GM08714 (cell line): ENCODE results near the gene P4HTM.

ENCODE experiments used
- H3K4me3 ChIP-seq: fragments of 200-500 bp; sonication (Bioruptor generic); 2 replicates; pipeline ENCODE4 v1.5.1; 2014; ENCODE audit warnings: mild to moderate bottlenecking, low read length, inconsistent platforms
- ZNF274 ChIP-seq: IDR thresholded peaks from 2 replicates; pipeline ENCODE4 v1.6.1; 2012; ENCODE audit warnings: mild to moderate bottlenecking, low read depth, low read length

Gene P4HTM, protein sequence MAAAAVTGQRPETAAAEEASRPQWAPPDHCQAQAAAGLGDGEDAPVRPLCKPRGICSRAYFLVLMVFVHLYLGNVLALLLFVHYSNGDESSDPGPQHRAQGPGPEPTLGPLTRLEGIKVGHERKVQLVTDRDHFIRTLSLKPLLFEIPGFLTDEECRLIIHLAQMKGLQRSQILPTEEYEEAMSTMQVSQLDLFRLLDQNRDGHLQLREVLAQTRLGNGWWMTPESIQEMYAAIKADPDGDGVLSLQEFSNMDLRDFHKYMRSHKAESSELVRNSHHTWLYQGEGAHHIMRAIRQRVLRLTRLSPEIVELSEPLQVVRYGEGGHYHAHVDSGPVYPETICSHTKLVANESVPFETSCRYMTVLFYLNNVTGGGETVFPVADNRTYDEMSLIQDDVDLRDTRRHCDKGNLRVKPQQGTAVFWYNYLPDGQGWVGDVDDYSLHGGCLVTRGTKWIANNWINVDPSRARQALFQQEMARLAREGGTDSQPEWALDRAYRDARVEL

DNA sequence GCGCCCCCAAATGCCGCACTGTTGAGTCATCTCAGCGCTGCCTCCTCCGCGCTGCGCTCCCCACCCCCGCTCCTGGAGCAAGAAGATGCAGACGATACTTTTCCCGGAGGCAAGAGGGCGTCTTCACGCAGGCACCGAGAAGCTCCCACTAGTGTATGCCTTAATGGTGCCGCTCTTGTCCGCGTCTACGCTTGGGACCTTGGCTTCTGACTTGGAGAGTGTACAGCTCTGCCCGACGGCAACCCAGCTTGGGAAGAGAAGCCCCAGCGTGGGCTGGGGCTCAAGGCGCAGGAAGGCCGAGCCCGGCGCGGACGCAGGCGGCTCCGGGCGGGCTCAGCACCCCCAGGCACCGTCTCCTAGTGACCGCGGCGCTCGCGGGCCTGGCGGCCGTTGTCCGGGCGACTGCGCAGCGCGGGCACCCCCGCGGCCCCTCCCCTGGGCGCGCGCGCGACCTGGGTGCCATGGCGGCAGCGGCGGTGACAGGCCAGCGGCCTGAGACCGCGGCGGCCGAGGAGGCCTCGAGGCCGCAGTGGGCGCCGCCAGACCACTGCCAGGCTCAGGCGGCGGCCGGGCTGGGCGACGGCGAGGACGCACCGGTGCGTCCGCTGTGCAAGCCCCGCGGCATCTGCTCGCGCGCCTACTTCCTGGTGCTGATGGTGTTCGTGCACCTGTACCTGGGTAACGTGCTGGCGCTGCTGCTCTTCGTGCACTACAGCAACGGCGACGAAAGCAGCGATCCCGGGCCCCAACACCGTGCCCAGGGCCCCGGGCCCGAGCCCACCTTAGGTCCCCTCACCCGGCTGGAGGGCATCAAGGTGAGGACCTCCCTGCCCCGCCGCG, at the start of gene P4HTM:
P4HTM (plus strand) TSS at position 446 of the 840 bp plus-strand sequence; CDS start at position 462, 16 bp downstream.
- H3K4me3 ChIP-seq, result peak within 1 kb of the TSS; percentile 71
- TF ChIP-seq ZNF274, result no peak

DNA sequence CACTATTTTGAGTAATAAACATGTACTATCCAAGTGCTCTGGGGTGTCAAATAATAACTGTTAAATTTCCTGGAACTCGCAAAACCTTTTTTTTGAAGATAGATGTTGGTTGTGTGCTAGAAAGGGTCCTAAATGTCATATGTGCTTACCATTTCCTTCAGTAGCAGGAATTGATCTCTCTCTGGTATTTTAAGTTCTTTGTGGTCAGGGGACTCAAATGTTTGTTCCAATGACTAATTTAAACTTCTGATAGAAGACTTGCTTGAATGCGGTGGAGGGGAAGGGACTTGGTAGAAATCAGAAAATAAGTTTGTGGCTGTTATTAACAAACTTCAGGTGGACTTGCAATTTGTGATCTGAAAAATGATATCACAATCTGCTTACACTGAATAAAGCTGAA, 44.6 kb upstream of the P4HTM start:
- no peak overlapping the region for H3K4me3 ChIP-seq
- no peak for TF ChIP-seq ZNF274

DNA sequence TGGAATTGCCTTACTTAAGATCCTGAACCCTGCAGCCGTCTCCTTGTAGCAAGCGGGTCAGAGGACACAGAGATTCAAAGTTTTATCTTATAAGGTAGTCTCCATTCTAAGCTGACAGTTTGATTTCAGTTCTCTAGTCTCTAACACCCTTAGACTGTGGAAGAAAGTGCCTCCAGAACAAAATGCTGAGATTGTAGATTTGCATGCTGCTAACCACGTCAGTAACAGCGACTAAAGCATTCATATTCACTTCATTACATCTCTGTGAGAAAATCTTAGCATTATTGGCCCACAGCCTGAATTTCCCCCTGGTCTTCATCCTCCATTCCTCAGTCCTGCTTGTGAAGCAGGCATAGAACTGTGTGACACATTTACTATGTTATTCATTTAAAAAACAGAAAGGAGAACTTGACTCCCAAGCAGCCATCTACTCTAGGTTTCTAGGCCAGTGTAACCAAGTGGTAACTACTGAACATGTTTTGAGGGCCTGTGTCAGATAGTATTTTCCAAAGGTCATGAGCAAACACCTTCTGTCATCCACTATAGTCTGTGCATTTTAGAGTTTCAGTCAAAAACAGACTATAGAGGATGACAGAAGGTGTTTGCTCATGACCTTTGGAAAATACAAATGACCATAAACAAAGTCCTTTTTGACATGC, 44.0 kb upstream of the P4HTM start:
- no peak for TF ChIP-seq ZNF274
- H3K4me3 ChIP-seq, result no peak overlapping the region

DNA sequence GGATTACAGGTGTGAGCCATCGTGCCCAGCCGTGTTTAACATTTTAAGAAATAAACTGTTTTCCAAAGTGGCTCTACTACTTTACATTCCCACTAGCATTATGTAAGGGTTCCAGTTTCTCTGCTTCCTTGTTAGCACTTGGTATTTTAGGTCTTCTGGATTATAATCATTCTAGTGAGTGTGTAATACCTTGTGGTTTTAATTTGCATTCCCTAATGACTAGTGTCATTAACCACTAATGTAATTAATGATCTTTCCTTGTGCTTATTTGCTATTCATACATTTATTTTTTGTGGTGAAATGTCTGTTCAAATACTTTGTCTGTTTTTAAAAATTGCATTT, 40.7 kb upstream of the P4HTM start:
- H3K4me3 ChIP-seq, result no peak overlapping the region
- no peak for TF ChIP-seq ZNF274

DNA sequence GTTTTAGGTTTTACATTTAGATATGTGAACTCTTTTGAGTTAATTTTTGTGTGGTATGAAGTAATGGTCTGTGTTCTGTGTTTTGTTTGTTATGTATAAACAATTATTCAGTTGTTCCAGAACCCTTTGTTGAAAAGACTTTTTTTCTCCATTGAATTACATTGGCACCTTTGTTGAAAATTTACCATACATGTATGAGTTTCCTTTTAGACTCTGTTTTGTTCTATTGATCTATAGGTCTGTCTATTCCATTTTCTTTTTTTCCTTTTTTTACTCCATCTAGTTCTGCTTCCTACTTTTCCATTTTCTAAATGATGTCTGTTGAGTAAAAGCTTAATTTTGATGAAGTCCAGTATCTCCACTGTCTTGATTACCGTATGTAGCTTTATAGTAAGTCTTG, 40.0 kb upstream of the P4HTM start:
- TF ChIP-seq ZNF274, result no peak
- H3K4me3 ChIP-seq, result no peak overlapping the region

DNA sequence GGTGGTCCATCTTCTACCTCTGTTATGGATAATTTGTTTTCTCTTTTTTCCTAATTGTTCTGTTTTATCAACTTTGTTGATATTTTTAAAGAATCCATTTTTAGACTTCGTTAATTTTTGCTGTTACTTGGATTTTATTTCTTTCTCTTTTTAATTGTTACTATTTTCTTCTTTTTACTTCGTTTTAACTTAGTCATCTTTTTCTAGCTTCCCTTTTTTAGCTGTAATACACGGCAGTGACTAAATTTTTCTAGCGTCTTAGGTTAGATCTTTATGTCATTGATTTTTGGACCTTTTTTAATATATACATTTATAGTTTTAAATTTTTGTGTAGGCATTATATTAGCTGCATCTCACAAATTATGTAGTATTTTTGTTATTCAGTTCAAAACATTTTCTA, 38.3 kb upstream of the P4HTM start:
- no peak for TF ChIP-seq ZNF274
- no peak overlapping the region for H3K4me3 ChIP-seq

DNA sequence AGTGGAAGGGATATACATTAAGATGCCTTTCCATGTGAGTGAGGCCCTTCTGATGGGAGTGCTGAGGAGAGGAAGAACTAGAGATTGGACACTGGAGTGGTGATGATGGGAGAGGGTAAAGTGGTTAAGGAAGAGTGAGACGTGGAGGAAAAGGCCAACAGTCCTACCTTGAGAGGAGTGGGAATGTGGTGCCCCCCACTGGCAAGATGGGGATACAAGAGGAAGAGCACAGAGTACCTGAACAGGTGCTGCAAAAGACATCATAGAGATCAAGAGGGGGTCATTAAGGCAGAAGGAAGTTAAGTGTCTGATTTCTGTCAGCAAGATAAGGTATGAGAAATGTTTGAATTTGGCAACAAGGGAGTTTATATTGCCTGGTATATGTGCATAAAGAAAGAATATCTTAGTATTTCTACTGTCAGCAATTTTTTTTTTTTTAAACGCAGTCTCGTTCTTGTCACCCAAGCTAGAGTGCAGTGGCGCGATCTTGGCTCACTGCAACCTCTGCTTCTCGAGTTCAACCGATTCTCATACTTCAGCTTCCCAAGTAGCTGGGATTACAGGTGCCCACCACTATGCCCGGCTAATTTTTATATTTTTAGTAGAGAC, 37.4 kb upstream of the P4HTM start:
- H3K4me3 ChIP-seq, result no peak overlapping the region
- no peak for TF ChIP-seq ZNF274

DNA sequence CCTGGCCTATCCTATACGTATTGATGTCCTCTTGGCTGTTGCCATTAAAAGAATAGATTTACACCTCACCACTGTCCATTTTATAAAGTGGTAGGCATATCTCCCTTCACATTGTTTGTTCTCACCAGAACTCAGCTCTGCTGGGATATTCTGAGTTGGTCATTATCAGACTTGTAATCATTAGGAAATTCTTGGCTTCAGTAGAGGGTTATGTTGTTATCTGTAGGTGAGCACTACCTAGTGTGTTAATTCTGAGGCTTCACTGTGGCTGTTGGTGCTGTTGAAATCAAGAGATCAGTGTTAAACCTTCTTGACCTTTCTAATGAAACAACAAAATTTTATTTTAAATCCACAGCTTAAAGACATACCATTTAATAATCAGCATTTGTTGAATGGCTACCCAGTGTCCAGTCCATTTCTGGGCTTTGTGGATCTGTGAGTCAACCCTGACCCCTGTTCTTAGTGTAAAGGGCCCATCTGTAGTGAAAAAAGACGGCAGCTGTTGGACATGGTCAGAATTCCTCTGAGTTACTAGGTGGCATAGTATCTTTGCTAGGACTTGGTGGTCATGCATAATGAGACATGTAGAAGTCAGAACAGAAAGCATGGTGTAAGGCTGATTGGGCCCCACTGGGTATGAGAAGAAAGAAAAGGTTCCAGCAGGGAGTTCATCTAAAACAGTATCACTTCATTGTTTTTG, 32.9 kb upstream of the P4HTM start:
- TF ChIP-seq ZNF274, result no peak
- H3K4me3 ChIP-seq, result no peak overlapping the region

DNA sequence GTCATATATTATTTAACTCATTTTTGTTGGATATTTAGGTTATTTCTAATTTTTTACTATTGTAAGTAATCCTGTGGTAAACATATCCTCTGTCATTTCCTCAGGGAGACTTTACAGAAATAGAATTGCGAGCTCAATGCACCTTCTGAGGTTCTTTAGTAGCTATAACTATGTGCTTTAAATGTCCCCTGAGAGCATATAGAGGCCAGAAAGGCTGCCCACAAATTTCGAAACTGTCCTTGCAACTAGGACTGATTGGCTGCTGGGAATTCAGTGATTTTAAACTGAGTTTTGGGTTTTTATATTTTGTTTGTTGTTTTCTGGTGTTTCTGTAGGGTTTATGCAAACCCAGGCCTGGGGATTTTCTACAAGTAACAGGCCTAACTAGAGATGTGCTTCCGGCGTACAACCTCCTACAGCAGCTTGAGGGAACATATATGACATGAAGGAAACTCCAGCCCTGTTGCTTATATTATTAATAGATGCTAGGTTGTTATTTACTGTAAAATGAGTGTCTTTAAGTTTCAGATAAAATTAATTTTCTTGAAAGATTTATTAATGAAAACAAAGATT, 29.1 kb upstream of the P4HTM start:
- H3K4me3 ChIP-seq, result no peak overlapping the region
- TF ChIP-seq ZNF274, result no peak

DNA sequence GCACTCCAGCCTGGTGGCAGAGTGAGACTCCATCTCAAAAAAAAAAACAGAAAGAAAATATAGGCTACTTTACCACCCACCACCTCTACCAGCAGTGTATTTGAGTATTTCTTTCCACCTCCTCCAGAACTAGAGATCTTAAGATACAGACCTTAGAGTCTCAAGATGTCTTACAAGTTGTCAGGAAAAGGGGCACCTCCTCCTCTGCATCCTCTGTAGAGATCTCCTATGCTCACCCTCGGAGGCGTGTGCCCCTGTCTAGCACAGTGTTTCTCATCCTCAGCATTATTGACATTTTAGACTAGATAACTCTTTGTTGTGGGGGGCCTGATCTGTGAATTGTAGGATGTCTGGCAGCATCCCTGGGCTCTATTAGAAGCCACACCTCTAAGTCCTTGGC, 27.7 kb upstream of the P4HTM start:
- no peak for TF ChIP-seq ZNF274
- H3K4me3 ChIP-seq, result no peak overlapping the region

DNA sequence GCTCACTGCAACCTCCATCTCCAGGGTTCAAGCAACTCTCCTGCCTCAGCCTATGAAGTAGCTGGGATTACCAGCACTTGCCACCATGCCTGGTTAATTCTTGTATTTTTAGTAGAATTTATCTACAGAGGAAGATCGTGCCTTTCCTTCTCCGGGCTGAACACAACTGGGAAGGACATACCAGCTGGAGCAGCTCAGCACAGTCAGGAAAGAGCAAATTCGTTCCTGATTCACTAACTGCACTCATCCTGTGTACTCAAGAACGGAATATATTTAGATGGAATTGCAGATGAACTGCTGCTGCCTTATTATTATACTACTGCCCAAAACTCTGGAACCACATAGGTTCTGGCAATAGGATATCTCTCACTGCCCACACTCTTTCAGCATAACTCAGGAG, 27.1 kb upstream of the P4HTM start:
- no peak for TF ChIP-seq ZNF274
- H3K4me3 ChIP-seq, result no peak overlapping the region

DNA sequence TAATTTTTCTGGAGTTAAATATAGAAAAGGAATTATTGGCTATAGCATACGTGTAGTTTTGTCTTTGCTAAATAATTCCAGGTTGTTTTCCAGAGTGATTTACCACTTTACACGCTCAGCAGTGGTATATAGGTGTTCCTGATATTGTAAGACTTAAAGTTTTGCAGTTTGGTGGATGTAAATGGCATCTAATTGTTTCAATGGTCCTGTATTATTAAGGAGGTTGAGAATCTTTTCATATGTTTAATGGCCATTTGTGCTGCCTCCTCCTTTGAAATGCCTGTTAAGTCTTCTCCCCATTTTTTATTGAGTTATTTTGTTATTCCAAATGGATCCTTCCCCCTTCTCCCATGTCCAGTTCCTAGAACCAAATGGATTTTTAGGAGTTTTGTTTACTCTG, 26.4 kb upstream of the P4HTM start:
- no peak overlapping the region for H3K4me3 ChIP-seq
- TF ChIP-seq ZNF274, result no peak

DNA sequence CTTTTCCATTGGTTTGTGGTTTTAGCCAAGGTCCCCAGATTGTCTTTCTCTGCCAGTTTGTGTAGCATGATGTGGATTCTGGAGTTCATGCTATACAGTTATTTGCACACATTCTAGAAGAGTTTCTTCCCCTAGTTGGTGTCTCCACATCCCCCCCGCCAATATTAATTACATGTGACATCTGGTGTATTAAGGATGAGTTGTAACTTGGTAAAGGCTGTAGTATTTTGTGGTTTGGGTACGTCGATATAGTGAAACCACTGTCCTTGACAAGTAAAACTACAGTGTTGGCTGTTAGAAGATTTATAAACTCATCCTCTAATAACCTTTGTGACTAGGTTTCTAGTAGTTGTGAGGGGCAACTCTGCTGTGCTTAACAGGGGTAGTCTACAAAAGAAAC, 23.7 kb upstream of the P4HTM start:
- no peak overlapping the region for H3K4me3 ChIP-seq
- no peak for TF ChIP-seq ZNF274
